COLO668 (cell line): ENCODE data around the gene TNS3.
A peak's percentile ranks its signal among the peaks of the same experiment; 100 is the strongest.

Experiments used
- DNase-seq: peaks from one replicate; lab custom pipeline; 2025; ENCODE audit not compliant: unreplicated experiment; lab: John Stamatoyannopoulos, UW

TNS3 gene

DNA sequence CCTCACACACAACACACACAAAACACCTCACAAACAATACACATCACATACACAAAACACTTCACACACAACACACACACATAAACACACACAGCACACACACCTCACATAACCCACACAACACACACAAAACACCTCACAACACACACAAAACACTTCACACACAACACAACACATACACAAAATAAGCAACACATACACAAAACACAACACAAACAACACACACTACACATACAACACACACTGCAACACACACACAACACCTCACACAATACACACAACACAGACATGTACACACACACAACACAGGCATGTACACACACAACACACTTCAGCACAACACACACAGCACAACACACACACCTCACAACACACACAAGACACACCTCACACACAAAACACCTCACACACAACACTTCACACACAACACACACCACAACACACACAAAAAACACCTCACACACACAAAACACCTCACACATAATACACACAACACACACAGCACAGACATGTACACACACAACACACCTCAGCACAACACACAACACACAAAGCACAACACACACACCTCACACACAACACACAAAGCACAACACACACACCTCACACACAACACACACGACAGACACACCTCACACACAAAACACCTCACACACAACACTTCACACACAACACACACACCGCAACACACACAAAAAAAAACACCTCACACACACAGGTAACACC, 107.5 kb downstream of the TNS3 start:
- no peak for DNase-seq

DNA sequence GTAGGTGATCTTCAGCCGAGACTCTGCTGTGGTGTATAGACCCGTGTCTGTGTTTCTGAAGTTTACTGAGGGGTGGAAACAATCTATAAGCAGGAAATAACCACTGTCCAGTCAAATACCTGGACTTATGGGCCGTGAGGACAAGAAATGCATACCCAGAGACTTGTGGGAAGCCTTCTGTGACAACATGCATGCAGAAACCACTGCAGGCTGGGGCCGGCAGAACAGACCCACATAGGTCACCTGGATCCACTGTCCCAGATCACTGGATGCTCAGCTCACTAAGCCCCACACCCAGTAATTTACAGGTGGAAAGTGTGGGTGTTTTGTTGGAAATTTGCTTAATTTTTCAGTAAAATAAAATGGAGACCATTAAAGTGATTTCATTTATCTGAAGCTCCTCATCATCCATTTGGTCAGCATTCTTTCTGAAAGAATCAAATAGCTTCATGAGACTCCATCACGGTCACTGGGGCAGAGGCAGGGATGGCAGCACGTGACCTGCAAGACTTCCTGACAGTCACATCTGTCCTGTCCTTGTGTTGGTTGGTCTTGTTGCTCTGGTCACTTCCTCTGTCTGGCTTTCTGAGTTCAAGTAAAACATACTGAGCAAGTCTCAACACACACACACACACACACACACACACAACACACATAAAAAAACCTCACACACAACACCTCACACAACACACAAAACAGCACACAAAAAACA, 108.3 kb downstream of the TNS3 start:
- no peak for DNase-seq

DNA sequence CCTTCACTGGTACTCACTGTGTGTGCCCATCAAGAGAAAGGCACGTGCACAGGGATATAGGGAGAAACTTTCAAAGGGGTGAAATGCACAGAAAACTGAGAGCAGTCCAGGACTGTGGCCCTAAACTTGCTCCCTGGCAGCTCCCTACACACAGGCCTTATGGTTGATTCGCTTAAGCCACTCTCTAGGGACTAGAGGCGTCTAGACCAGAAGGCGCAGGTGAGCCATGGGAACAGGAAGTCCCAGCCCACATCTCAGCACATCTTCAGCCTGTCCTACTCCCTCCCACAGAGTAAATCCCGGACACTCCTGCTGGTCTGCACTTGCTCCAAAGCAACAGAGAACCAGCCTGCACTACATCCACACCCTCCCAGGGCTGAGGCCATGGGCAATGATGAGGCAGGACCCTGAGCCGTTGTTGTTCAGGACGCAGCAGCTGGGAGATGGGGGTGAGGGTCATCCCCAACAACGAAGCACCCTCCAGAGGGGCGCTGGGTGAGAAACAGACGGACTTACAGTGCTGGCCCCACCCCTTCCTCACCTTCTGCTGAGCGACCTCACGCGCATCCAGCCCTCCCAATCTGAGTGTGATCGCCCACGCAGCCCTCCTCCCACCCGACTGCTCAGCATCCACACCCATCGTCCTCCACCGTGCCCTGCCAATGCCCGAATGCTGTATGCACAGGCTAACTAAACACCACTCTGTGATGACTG, 109.3 kb downstream of the TNS3 start:
- no peak for DNase-seq

DNA sequence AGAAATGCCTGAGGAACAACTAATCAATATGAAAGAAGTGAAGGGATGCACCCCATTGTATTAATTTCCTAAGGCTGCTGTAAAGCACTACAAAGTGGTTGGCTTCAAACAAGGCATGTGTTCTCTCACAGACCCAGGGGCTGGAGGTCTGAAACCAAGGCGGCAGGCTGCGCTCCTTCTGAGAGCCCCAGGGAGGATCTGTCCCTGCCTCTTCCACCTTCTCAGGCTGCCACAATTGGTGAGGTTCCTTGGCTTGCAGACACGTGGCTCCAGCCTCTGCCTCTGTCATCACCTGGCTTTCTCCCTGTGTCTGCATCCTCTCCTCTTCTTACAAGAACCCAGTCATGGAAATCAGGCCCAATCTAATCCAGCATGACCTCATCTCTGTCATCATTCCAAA, 110.1 kb downstream of the TNS3 start:
- DNase-seq = no peak

DNA sequence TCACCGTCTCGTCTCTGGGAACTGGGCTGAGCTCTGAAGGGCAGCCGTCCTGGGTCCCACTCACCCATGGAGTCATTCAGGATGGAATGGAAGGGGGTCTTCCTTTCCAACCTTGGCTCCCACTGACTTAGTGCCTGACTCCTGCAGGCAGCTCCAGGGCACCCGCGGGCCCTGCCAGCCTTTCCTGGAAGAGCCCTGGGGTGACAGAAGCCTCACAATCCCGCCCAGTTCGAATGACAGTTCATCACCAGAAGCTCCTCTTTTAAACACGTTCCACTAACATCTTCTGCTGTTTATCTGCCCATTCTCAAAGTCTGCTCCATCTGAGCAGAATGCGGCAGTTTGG, 110.6 kb downstream of the TNS3 start:
- DNase-seq = peak; percentile 81

DNA sequence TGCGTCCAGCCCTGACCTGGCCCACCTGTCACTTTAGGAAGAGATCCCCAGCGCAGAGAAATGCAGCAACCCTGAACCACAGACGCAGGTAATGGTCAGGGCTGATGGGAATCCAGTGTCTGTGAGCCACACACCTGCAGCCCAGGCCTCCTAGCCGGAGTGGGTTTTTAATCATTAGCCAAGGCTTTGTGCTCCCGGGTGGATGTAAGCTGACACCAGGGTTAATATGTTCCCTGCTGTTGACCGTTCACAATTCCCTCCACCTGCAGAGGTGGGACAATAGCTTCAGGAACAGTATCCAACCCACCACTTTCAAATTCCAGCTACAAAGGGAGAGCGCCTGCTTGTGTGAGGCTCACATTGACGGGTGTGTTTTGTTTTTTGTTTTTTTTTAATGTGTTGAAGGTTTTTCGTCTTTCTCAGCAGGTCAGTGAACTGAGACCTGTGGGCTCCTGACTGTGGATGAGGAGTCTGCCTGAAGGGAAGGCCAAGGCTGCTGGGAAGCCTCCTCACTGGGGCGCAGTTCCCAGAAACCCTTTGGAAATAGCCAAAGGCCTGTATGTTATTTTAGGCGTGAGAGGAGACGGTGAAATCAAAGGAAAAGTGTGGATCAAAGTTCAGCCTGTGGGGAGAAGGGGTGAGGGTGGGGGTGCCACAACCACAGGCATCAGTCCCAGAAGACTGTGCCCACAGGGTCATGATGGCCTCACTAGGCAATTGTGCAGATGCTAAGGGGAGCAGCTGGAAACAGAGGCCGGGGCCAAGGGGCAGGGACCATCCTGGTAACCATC, 111.1 kb downstream of the TNS3 start:
- DNase-seq = peak; percentile 97

DNA sequence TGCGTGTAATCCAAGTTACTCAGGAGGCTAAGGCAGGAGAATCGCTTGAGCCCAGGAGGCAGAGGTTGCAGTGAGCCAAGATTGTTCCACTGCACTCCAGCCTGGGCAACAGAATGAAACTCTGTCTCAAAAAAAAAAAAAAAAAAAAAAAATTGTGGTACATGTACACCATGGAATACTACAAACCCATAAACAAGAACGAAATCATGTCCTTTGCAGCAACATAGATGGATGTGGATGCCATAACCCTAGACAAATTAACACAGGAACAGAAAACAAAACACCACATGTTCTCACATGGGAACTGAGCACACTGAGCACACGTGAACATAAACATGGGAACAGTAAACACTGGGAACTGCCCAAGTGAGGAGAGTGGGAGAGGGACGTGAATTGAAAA, 112.1 kb downstream of the TNS3 start:
- peak; percentile 56 for DNase-seq

DNA sequence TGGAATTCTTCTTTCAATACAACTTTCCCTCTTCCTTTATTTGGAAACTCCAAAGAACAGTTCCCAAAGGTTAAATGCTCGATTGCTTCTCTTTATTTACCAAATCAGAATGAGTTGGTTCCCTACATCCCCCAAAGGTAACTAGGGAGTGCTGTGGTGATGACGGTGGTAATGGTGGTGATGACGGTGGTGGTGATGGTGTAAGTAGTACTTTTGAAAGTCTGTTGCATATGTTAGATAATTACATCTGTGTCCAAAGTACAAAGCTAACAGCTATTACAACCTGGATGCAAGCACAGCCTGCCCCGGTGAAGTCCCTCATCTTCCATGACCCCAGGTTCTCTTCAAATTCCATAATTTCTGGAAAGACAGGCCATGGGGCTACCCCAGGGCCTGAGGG, 115.1 kb downstream of the TNS3 start:
- no peak for DNase-seq

DNA sequence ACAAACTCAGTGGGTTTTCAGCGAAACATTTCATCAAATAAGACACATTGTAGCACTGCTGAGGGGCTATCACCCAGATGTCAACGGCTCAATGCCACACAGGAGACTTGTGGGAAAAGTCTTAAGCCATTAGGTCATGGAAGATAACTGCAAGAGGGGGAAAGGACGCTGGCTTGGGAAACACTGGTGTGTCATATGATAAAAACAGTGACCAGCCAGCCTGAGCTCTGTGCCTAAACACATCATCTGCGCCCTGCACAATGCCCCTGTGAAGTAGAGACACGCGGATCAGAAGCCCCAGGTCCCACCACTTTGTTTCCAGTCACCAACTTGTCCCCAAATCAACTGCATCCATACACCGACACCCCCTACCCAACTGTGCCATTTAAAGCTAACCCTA, 116.7 kb downstream of the TNS3 start:
- DNase-seq = no peak

DNA sequence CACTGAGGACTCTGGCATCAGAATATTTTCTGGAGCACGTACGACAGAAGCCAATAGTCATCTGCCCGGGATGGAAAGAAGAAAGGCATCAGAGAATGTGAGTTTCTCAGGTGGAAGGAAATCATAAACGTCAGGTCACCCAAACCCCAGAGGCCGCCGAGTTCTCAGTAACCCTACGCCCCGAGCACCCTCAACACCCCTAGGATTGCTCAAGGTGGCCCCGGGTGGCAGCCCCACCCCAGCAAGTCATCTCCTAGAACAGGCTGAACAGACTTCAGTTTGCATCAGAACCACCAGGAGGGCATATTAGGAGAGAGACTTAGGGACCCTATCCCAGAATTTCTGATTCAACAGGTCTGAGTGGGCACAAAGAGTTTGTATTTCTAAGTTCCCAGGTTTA, 117.6 kb downstream of the TNS3 start:
- DNase-seq = no peak

DNA sequence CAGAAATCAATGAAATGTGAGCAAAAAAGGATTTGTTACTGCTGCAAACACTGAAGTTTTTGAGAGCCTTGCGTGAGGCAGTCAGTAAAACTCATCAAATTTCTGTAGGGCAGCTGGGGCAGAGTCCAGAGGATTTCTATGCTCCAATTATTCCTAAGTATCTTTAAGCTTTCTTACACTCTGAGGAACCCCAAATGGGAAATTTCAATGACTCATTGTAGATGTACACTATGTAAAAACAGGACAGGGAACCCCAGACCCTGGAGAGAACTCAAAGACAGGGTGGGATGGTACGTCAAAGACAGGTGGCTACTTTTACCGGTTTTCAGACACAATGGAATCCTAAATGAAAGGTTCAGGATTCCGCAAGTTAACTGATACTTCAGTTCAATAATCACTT, 120.2 kb downstream of the TNS3 start:
- no peak for DNase-seq

DNA sequence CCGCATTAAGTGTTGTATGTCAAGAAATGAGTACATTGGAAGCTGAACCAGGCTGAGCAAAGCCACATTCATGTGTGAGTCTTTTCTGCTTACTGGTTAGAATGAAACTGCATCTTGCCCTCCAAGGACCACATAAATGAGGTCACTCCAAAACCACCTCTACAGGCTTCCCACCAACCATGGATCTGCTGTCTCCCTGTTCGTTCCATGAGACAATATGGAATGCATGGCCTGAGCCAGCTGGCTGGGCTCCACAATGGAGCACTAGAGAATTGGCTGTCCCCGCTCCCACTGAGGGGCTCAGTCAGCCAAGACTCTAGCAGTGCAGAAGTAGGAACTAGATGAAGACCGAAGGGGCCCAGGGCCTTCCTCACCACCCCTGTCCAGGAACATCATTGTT, 120.8 kb downstream of the TNS3 start:
- DNase-seq = no peak

DNA sequence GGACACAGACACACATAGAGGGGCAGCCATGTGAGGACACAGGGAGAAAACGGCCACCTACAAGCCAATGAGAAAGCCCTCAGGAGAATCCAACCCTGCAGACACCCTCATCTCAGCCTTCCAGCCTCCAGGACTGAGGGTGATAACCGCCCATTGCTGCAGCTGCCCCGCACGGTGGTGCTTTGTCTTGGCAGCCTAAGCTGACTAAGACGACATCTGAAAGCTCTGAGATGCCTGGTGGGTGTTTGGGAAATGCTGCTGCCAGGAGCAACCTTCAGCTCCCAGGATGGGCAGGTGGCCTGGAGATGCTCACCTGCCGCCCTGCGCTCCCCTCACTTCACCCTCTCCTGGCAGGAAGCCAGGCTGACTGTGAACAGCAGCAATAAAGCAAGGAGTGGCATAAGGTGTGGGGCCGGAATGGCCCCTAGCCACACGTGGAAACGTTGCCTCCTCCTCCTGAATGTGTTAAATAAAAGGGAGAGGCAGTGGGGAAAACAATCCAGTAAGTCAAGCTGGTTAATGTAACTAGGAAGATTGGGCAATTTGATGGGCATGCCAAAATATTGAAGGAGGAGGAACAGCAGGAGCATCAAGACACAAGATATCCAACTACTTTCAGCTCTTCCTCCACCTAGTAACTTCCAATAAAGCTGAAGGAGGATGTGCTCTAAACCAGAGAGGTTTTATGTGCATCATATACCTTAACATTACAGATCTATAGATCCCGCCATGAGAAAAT, 121.5 kb downstream of the TNS3 start:
- DNase-seq = peak; percentile 100

DNA sequence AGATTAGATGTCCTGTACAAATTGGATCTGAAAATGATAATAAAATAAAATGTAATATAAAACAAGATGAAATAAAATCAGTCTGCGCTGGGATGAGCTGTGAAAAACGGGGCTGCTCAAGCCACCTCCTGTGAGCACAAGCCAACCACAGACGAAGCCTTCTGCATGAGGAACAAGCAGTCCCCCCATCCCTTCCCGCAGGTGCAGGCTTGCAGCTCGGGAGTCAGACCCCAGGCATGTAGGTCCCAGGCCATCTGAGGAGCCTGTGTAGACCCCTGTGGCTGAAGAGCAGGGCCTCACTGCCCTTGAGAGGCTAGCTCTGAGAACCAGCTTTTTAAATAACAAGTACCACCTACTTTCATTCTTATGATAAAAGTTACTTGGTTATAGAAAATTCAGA, 123.4 kb downstream of the TNS3 start:
- DNase-seq = no peak

DNA sequence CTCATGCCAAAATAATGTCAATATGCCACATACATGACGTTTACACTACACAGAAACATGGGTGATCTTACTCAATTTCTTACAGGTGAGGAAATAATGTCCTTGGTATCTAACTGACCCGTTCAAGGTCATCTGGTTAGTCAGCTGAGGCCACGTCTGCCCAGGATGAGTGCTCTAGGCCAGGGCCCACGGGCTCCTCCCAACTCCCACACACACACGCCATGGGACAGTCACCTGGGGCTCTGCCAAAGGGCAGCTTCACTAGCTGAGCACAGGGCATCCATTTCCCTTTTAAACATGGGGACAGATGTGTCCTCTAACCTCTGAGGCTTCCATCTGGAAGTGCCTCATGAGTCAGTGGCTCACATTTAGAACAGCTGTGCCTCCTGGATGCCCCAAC, 123.9 kb downstream of the TNS3 start:
- peak; percentile 35 for DNase-seq

DNA sequence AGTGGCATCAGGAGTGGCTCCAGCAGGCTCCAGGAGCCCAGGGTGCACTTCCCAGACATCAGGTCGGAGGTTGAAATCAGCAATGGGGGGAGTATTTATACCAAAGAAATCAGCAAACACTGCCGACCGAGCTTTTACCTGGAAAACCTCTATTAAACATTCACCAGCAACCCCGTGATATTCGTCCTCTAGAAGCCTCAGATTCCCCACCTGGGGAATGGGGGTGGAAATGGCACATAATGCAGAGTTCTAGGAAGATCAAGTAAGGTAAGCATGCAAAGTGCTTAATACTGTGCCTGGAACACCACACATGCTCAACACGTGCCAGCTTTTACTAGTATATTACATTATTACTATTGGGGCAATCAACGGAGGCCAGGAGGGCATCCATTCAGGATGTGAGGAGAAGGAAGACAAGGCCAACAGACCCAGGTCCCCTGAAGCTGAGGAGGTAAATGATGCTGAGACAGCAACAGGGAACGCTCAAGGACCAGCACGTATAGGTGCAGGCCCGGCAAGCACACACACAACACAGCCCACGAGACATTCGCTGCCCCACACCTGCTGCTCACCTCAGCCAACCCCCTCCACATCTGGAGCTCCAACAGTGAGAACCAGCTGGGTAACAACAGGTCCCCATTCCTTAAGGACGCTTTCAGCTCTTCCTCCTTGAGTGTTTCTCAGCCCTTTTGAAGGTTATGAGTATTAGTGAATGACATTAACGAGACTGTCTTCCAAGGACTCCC, 125.5 kb downstream of the TNS3 start:
- no peak for DNase-seq

DNA sequence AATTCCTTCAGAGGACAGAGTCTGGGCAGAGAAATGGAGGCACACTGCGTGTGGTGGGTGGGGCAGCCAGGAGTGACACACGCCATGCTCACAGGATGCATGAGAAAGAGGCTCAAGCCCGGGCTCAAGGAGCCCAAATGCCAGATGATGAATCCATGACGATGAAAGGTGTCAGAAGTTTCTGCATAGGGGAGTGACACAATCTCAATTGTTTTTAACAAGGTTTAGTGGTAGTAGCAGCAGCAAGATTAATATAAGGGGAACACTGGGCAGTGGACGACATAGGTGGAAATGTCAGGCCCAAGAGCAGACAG, 126.1 kb downstream of the TNS3 start:
- no peak for DNase-seq

DNA sequence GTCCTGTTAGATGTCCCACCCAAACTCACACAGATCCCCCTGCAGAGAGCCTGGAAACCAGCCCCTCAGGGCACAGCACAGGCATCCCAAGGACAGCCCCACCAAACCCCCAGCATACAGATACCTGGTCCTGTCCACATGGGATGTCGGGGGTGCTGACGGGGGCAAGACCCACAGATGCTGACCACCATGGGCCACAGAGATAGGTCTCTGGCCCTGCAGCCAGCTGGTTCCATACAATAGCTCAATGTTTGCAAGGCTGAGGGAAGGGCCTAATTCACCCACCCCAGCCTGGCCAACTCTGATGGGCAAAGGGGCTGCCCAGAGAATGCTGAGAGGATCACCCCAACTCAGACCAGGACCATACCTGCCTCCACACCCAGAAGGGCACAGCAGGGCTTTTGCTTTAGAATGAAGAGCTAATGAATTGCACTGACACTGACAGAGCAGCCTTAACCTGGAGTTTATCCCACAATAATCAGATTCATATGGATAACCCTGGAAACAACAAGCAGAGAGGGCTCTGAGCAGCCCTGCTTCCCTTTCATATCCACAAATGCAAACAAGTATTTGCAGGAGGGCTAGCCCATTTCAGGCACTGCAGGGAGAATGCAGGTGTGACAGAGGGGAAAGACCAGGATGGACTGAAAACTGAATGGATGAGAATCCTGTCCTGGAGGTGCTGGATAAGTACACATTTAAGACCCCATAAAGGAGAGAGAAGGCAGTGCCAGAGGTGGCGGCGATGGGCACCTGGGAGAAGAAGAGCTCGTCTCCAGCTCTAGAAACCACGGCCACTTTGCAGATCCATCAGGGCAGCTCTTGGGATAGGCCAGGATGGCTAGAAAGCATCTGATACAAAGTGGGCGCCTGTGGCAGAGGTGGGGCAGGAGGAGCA, 126.7 kb downstream of the TNS3 start:
- DNase-seq = no peak
